NCI-H2196 treated with DMSO at 0.1 percent for 48 hours (cell line): ENCODE data around the gene PTGER3.
"Not testable (repeated sequence)": the region's sequence is repeated elsewhere in the genome, so short reads cannot be mapped to it uniquely, and the experiment has no call there.

Experiments used
- DNase-seq: peaks from one replicate; lab custom pipeline; 2025; ENCODE audit not compliant: unreplicated experiment; lab: John Stamatoyannopoulos, UW

Gene PTGER3

GRCh38 chr1:71014178-71014579 is 33.4 kb downstream of the PTGER3 start:
- DNase-seq, result no peak

DNA sequence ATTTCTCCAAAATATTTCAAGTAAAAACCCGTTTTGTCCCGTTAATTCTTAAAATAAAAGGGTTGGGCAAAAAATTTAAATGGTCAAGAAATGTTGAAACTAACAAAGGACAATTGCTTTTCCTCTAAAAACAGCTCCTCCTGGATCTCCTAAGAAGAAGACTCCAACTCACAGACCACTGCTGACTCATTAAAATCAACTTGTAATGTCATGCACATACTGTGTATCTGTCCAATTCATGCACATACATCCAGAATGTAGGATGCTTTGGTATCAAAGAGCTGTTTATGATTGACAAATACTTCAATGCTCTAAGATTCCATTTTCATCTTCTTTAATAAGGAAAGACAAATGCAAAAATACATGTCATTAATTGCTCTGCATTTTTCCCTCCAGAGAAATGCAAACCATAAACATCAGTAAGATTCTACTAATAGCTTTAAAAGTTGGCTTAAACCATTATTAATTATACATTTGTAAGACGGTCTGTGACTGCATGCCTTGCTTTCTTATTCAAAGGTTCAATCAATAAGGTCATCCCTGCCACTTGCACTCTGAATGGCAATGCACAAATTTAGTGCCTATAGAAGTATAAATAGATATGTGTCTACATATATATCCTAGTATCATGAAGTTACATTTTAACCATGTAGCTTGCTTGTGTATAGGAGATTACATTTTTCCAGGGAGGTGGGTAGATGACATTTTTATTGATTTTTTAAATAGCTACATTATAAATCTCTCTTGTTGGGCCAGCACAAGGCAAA is 44.7 kb downstream of the PTGER3 start:
- no peak for DNase-seq

GRCh38 chr1:71001624-71002023 is 46.0 kb downstream of the PTGER3 start:
- no peak for DNase-seq

GRCh38 chr1:70997793-70998192 is 49.8 kb downstream of the PTGER3 start:
- no peak for DNase-seq

DNA sequence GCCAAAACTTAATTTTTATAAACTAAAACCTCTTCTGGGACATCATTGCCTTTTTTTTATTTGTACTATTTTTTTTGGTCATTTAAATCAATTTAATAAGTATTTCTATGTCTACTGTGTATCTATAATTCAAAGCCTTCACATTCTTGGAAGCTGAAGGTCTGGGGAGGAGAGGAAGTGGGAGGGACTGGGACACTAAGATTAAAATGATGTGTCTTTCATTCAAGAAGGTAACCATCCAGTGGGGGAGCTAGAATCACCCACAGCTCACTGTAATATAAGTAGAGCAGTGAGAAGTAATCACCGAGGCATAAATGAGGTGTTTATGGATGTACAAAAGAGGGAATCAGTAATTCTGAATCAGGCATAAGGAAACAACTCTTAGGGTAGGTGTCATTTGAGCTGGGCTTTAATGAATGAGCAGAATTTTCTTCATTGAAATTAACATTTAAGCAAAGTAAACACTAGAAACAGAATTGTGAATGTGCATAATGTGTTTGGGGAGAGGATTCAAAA is 52.8 kb downstream of the PTGER3 start:
- DNase-seq, result no peak

DNA sequence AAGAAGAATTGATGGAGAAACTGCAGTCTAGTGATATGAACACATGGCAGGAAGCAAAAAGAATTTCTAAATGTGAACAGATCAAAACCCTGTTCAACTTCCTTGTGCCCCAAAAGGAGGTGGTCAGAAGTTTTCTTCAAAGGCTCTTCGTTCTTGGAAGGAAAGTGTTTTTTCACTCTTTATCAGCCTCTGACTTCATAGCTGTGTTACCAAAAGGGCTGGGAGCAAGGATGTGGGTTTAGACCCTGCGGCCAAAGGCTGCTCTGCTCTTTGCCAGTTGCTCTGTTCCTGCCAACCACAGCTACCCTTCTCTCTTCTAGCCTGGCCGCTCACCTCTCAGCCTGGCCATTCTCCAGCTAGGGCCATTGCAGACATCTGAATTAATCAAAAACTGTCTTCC is 53.8 kb downstream of the PTGER3 start:
- no peak for DNase-seq

- DNase-seq, result no peak
These were observed 55.1 kb downstream of the PTGER3 start for GRCh38 chr1:70992521-70992920.

- no peak for DNase-seq
These were observed 57.0 kb downstream of the PTGER3 start for GRCh38 chr1:70990469-70991253.

DNA sequence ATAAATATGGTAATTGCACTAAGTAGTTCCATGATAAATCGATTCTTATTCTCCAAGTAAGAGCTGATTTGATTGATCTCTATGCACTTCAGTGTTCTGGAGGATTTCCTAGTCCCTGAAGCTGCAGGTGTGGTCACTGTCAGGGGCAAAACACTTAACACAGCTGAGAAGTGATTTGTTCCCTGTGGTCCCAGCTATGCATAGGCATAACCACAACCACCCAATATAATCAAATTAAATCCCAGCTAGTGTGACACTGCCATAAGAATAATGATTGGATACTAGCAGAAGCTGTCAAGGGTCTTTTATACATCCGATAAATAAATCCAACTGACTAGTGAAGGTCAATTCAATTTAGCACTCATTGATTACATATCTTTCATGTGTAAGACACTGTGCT is 60.1 kb downstream of the PTGER3 start:
- DNase-seq, result no peak

DNA sequence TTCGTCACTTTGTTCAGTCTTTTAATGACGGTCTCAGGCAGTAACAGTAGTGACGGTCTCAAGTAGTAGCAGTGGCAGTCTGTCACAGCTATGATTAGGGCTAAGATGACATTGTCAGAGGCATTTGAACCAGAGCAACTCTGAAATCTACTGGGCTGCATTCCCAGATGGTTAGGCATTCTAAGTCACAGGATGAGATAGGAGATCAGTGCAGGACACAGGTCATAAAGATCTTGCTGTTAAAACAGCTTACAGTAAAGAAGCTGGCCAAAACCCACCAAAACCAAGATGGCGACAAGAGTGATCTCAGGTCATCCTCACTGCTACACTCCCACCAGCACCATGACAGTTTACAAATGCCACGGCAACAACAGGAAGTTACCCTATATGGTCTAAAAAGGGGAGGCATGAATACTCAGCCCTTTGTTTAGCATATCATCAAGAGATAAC is 61.8 kb downstream of the PTGER3 start:
- not testable (repeated sequence) for DNase-seq

DNA sequence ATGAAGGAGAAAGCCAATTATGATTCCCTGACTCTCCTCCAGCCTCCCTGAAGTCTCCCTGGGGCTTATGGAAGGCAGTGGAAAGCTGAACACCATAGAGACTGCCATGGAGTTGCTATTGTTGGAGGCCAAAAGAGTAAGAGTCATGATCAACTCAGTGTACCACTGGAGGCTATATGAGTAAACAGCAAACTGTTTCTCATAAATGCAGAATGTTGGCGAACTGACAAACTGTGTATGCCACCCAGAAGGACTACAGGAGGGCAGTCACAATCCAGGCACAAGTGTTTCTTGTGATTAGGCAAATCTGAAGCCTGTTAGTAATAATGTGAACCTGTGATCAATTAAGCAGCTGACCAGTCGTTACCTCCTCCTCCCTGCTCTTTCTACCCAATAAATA is 62.3 kb downstream of the PTGER3 start:
- DNase-seq, result not testable (repeated sequence)

DNA sequence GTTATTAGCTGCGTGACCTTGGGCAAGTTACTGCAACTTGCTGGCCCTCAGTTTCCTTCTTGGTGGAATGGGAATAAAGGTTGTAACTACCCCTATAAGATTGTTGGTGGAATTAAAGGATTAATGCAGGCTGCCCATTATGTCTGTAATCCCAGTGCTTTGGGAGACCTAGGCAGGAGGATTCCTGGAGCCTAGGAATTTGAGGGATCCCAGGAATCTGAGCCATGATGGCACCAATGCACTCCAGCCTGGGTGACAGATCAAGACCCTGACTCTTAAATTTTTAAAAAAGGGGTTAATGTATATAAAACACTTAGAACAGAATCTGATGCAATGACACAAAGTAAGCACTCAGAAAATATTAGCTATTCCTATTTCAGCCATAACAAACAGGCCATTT is 67.3 kb downstream of the PTGER3 start:
- no peak for DNase-seq

- no peak for DNase-seq
These were observed 67.7 kb downstream of the PTGER3 start for GRCh38 chr1:70979881-70980280.

GRCh38 chr1:70979313-70979712 is 68.3 kb downstream of the PTGER3 start:
- DNase-seq, result no peak

GRCh38 chr1:70978623-70979022 is 69.0 kb downstream of the PTGER3 start:
- no peak for DNase-seq

GRCh38 chr1:70977575-70977974 is 70.0 kb downstream of the PTGER3 start:
- DNase-seq, result no peak

DNA sequence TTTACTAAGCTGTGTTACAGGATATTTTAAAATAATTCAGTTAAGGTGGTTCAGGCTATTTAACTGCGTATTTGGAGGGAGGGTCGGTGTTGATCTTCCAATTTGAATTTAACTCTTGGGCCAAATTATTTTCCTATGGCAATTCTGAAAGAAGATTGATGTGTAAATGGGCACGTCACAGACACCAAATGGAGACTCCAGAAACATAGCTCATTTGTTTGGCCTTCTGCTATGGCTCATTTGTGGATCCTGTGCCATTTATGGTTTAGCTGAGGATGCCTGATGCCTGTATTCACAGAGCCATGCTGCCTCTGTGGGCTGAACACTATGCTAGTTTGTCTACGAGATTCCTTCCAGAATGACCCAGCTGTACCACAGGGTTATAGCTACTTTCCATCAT is 70.6 kb downstream of the PTGER3 start:
- no peak for DNase-seq

DNA sequence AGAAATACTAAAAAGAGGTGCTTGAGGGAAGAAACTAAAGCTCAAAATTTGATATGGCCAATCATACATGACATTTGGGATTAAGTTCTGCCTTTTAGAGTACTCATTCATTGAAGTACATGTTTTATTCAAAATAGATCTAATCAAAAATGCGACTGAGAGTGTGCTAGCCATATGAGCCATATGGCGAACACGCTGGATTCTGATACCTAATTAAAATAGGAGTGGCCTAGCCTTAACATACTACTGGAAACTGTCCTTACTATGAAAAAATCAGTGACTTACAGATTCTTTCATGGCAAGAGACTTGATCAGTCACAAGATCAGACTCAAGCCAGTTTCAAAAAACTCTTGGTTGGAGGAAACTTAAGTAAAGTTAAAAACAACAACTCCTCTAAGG is 73.9 kb downstream of the PTGER3 start:
- DNase-seq, result no peak

DNA sequence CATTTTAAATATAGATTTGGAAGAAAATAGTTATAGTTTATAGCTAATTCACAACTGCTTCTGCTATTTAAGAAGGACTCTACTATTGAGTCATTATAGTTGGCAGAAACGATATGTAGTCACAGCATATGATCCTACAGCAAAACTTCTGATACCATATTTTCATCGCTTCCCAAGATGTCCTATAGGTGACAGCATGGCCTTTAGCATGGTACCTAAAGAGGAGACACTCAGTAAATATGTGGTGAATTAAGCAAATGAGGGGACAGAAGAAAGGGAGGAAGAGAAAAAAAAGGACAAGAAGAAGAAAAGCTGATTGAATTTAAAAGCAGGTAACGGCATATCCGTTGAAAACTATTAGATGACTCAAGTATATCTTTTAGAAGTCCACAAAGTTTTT is 77.2 kb downstream of the PTGER3 start:
- DNase-seq, result no peak

- DNase-seq, result no peak
These were observed 81.5 kb downstream of the PTGER3 start for GRCh38 chr1:70966018-70966638.

- no peak for DNase-seq
These were observed 84.2 kb downstream of the PTGER3 start for GRCh38 chr1:70963374-70963773.
